ENCODE results near the gene CNGA4. TPM values are rescaled to one million over a fixed set of nuclear protein-coding genes. Genes with fewer than 3 reads are reported as not detected.

Gene CNGA4
- total RNA-seq, 1 experiment from 2014 or later = 0.27 TPM

DNA sequence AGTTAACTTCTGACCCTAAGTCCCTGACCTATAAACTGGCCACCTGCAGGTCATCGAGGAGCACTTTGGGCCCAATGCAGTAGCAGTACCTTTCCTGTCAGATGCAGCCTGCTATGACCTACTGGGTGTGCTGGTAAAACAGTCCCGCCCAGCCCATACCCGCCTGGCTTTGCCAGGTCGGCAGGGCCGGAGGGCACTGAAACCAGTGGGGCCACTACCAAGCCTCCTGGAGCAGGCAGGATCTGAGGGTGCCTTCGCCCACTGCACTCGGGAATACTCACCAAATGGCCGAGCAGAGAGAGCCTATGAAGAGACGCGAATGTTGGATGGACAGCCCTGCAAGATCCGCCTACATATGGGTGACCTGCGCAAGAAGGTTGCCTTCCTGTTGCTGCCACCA lies 29.1 kb upstream of the CNGA4 start:
- TF ChIP-seq POLR2A (IDR thresholded peaks at IDR 0.05; ENCODE audit: borderline replicate concordance, extremely low read depth, insufficient read depth, insufficient read length) (no peak), EZH2phosphoT487 (IDR thresholded peaks at IDR 0.05; ENCODE audit: borderline replicate concordance) (no peak), ZNF274 (IDR thresholded peaks at IDR 0.05; ENCODE audit: low read depth, low read length) (no peak), POLR2AphosphoS5 (IDR thresholded peaks at IDR 0.05; ENCODE audit: low read depth, low read length) (no peak), JUND (IDR thresholded peaks at IDR 0.05) (no peak), TCF7L2 (IDR thresholded peaks at IDR 0.05; ENCODE audit: borderline replicate concordance, extremely low read depth, insufficient read depth, insufficient read length) (no peak), EZH2 (IDR thresholded peaks at IDR 0.05) (no peak), SRF (IDR thresholded peaks at IDR 0.05; ENCODE audit: low read depth) (no peak), CBX3 (IDR thresholded peaks at IDR 0.05; ENCODE audit: low read depth) (no peak), FOSL1 (IDR thresholded peaks at IDR 0.05; ENCODE audit: low read depth) (no peak), RAD21 (IDR thresholded peaks at IDR 0.05; ENCODE audit: low read depth) (no peak)
- TF ChIP-seq, protein P1, sequence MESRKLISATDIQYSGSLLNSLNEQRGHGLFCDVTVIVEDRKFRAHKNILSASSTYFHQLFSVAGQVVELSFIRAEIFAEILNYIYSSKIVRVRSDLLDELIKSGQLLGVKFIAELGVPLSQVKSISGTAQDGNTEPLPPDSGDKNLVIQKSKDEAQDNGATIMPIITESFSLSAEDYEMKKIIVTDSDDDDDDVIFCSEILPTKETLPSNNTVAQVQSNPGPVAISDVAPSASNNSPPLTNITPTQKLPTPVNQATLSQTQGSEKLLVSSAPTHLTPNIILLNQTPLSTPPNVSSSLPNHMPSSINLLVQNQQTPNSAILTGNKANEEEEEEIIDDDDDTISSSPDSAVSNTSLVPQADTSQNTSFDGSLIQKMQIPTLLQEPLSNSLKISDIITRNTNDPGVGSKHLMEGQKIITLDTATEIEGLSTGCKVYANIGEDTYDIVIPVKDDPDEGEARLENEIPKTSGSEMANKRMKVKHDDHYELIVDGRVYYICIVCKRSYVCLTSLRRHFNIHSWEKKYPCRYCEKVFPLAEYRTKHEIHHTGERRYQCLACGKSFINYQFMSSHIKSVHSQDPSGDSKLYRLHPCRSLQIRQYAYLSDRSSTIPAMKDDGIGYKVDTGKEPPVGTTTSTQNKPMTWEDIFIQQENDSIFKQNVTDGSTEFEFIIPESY (IDR thresholded peaks at IDR 0.05; ENCODE audit: extremely low read depth, insufficient replicate concordance, low read length) = no peak
- TF ChIP-seq, protein P2, sequence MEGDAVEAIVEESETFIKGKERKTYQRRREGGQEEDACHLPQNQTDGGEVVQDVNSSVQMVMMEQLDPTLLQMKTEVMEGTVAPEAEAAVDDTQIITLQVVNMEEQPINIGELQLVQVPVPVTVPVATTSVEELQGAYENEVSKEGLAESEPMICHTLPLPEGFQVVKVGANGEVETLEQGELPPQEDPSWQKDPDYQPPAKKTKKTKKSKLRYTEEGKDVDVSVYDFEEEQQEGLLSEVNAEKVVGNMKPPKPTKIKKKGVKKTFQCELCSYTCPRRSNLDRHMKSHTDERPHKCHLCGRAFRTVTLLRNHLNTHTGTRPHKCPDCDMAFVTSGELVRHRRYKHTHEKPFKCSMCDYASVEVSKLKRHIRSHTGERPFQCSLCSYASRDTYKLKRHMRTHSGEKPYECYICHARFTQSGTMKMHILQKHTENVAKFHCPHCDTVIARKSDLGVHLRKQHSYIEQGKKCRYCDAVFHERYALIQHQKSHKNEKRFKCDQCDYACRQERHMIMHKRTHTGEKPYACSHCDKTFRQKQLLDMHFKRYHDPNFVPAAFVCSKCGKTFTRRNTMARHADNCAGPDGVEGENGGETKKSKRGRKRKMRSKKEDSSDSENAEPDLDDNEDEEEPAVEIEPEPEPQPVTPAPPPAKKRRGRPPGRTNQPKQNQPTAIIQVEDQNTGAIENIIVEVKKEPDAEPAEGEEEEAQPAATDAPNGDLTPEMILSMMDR (IDR thresholded peaks at IDR 0.05 in 2 of 3, conservative IDR thresholded peaks at IDR 0.05 in 1 of 3; ENCODE audit: borderline replicate concordance in 1 of 3, insufficient read depth in 1 of 3, low read depth in 2 of 3, low read length in 2 of 3) = no peak
- intact Hi-C loops (cut with micrococcal nuclease) = no loop called here
- Histone ChIP-seq H3K36me3 (ENCODE audit: control insufficient read depth in 1 of 2, insufficient read depth in 2 of 2, low read length in 2 of 2) (peaks cover 12 to 15% of the 10 kb centered on the region in 2 experiments), H3K4me1 (ENCODE audit: control insufficient read depth in 1 of 2, insufficient read depth in 2 of 2, low read length in 2 of 2) (no peaks in the 10 kb centered on the region), H2AFZ (ENCODE audit: low read depth, low read length, poor library complexity, severe bottlenecking) (no peak overlapping the region), H3K79me2 (ENCODE audit: insufficient read depth, low read length) (no peaks in the 10 kb centered on the region), H3K27me3 (ENCODE audit: insufficient read depth, low read length) (no peaks in the 10 kb centered on the region), H3K4me3 (replicated peaks in 1 of 2; ENCODE audit: low read depth in 1 of 2, low read length in 2 of 2) (no peak overlapping the region), H4K20me1 (ENCODE audit: insufficient read depth) (no peaks in the 10 kb centered on the region), H3K4me2 (ENCODE audit: low read length) (no peak overlapping the region), H3K9me3 (ENCODE audit: control insufficient read depth in 1 of 2, insufficient read depth in 1 of 2, low read depth in 1 of 2, low read length in 2 of 2) (no peaks in the 10 kb centered on the region), H3K9ac (ENCODE audit: low read length) (no peak overlapping the region), H3K27ac (ENCODE audit: low read depth, low read length) (no peak overlapping the region), H3K9me2 (ENCODE audit: insufficient read depth) (no peaks in the 10 kb centered on the region)
- POLR2A ChIA-PET = no interaction called here
- DNase-seq (ENCODE audit: low read depth, low spot score) (no peak), ATAC-seq (no peak)
- RAD21 ChIA-PET (ENCODE audit: low non-redundant PET in 1 of 2, low total read pairs in 2 of 2, uncharacterized antibody in 2 of 2, unreplicated experiment in 2 of 2) = no interaction called here
- no TSS peak for BruUV-seq (replicated peaks)
- CTCF ChIA-PET = no interaction called here

All from HCT116 (cell line).